ENCODE measurements around the gene RAPGEF5.
A peak's percentile ranks its signal among the peaks of the same experiment; 100 is the strongest.

Gene RAPGEF5

DNA sequence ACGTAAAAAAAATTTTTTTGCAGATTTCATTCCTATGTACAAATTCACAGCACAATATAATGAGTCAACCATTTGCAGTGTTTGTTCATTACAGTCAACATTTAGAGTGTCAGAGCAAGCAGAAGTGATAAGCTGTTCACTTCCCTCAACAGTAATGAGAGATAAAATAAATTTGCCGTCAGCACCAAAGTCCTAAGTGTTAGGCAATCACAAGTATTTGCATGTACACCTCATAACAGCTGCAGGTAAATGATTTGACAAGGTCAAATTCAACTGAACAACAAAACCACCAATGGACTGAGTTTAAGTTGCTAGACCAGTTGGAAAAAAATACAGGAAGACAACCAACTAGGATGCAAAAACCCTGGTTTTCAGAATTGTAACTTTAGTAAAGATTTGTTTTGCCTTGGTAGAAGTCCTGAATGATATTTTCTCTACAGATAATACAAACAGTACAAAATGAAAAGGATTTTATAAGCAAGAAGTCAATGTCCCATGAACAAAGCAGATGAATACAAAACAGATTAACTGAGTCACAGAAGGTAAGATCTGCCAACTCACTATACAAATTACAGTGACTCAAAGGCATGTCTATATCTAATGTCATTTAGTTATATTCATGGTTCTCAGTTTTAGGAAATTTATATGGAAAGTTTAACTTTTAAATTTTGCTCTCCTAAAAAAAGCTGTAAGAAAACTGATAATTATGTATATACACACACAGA is 10.4 kb downstream of the RAPGEF5 start:
- DNase-seq: peak; percentile 69

DNA sequence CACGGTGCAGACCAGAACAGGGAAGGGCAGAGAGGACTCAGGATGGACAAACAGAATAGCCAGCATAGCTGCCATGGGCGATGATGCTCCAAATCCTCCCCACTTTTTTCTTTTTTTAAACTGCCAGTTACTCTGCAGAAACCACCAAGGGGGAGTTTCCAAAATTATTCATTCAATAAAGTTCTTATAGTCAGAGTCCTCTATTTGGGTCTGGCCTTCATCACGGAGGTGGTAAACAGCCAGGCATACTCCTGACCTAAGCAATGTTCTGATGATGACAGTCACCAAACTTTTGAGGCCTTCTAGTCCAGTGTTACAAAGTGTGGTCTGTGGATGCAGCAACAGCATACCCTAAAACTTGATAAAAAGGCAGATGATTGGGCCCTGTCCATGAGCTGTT is 12.3 kb downstream of the RAPGEF5 start:
- DNase-seq: no peak

DNA sequence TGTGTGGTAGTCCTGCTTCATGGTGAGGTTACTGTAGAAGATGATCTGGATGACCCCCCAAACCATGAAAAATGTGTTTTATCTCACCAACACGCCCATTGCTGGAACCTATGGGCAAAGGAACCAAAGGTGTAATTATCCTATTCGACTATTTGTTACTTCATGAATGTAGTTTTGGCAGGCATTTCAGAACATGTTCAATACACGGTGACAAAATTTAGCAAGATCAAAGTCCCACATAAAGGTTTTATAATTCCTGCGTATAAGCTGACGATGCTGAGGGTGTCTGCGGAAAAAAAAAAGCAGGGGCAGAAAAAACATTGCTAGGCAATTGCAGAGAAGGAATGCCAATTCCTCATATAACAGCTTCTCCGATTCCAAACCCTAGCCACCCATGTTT is 13.3 kb downstream of the RAPGEF5 start:
- DNase-seq: no peak

DNA sequence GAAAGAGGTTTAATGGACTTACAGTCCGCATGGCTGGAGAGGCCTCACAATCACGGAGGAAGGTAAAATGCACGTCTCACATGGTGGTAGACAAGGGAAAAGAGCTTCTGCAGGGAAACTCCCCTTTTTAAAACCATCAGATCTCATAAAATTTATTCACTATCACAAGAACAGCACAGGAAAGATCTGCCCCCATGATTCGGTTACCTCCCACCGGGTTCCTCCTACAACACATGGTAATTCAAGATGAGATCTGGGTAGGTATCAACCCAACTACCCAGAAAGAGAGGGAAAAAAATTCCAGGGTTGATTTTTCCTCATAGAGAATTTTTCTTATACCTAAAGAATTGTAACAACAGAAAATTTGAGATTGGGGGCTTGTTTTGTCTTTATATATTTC is 13.9 kb downstream of the RAPGEF5 start:
- DNase-seq: no peak

DNA sequence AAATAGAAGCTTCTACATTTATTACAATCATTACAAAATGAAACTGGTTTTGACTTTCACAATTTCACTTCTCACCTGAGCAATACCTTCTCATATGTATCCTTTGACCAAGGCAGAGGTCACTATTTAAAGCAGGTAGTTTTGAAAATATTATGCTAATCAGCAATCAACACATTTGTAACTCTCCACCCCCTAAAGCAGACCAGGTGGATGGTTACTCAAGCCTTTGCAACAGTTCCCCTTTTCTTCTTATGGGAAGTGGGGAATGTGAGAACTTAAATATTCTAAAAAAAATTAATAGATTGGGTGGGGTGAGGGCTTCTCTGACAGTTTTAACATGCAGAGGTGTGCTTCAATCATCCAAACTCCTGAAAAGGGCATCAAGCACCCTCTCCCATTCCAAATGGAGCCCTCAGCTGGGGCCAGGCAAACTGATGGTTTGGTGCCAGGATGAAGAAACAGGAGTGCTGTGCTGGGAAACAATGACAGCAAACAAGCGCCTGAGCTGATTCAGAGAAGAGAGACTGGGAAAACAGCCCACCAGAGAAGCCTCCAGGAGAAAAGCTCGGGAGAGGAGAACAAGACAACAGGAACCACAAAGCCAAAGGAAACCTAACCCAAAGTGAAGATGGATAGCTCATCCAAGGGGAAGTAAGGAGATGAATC is 17.1 kb downstream of the RAPGEF5 start:
- DNase-seq: no peak

DNA sequence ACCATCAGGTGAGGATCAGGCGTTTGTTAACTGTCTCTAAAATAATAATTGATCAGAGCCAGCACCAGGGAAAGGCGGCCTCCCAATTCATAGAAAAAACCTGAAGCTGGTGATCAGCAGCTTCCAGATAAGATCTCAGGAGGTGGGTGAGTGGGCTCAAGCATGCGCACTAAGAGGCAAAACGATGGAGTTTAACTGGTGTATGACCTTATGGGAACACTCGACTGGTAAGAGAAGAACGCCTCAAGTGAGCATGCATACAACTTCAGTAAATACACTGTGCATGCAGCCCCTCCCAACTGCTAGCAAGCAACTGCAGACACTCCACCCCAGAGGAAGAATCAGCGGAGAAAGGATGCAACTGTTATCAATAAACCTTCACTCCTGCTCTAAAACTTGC is 18.1 kb downstream of the RAPGEF5 start:
- peak; percentile 44 for DNase-seq

DNA sequence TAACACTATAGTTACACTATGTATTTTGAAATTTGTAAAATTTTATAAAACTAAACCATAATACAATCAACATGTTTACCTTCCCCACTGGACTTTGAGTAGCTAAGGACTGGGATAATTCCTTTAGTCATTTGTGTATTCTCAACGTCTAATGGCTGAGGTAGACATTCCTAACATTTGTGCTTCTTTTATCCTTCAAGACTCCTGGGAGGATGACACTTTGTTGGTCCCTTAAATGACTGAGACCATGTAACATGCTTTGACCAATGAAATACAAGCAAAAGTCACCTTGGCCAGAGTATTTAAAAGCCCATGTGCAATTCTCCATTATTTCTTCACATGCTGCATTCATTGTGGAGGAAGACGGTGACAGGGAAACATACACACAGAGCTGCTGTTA is 18.5 kb downstream of the RAPGEF5 start:
- no peak for DNase-seq

DNA sequence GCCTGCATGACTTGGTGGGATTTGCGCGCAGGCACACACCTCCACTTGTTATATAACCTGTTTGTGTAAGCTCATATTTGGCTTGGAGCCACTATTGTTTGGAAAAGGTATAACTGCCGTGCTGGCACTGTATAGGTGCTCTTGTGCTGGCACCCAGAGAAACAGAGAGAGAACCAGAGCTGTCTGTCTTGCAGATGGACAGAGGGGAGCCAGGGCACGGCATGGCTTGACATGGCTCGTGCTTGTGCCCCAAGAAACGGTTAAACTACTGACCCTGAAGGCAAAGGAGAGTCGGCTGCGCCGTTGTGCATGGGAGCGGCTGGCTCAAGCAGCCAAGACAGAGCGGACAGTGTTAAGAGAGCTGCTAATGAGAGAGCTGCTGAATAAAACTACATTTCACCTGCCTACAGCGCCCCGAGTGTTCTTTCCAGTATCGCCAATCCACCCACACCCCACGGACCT is 23.2 kb downstream of the RAPGEF5 start:
- peak; percentile 89 for DNase-seq

DNA sequence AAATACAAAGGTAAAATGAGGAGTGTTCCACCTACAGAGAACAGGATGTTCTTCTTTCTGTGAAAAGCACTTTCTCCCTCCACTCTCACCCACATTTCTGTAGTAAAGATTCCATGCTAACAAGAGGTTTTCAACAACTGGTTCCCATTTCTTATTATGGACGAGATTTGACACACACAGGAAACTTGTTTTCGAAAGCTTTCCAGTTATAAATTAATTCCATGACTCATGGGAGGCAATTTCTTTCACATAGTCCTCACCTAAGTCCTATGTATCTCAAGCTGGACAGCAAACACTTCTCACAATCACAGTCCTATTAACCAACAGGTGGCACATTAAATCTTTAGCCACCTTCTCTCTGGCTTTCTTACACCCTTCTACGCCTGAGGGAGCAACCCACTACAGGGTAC is 24.5 kb downstream of the RAPGEF5 start:
- no peak for DNase-seq

DNA sequence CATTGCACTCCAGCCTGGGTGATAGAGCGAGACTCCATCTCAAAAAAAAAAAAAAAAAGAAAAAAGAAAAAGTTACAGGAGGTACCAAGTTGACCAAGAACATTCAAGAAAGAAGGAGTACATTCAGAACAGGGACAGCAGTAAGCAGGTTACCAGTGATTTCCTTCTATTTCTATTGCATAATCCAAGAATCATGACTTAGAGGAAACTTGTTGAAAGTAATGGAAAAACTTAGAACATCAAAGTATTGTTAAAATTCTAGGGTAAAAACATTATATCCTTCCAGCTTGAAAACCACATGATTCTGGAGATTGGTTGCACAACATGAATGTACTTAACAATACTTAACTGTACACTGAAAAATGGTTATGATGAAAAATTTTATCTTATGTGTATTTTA is 25.2 kb downstream of the RAPGEF5 start:
- no peak for DNase-seq

DNA sequence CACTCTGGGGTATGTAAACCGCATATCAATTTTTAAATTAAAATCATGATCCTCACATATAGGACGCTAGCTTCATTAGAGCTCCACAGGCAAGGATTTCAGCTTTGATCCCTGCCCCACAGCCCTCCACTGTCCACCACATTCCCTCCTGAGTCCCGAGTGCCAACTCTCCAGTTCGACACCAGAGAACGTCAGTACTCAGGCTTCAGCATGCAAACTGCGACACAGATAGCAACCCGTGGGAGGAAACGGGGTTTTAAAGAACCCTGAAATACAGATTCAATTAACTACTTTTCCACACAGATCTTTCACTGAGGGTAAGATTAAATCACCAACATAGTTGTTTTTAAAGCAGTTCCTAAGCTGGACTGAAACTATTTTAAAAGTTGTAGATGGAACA is 26.1 kb downstream of the RAPGEF5 start:
- DNase-seq: no peak

DNA sequence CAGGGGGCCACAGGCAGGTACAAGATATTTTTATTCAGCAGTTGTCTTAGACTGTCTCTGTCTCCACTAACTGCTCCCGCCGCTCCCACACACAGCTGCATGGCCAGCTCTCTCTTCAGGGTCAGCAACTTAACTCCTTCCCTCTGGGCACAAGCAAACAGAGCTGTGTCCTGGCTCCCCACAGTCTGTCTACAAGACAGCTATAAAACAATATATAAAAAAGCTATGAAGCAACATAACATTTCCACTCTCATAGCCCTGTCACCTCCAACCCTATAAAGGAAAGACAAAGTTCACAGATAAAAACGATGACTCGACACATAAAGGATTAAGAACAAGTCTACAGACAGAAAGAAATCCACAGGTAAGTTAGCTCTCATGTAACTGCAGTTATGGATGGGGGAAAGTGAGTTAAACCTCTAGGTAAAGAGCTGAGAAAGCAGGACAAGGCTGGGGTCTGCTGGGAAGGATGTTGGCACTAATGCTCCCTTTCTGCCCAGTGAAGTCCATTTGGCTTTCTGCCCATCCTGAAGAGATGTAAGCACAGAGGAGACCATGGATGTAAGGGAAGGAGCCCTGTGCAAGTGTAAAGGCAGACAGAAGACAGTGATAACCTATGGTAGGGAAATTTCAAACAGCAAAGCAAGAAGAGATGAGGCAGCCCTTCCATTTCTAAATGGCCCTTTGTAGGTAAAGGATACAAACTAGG is 27.0 kb downstream of the RAPGEF5 start:
- DNase-seq: peak; percentile 30

DNA sequence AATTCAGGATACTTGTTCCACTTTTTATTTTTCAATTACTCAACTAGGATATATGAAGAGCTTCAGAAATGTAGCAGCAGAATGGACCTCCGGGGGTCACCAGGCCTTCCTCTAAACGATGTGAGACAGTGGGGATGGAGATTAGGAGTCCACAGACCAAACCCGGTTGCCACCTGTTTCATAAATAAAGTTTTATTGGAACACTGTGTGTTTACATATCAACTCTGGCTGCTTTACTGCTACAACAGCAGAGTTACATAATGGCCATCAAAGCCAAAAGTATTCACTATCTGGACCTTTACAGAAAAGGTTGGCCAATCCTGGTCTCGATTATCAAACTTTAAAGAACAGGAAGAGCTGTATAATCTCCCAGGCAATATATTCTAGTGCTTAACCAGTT is 30.8 kb downstream of the RAPGEF5 start:
- DNase-seq: no peak

DNA sequence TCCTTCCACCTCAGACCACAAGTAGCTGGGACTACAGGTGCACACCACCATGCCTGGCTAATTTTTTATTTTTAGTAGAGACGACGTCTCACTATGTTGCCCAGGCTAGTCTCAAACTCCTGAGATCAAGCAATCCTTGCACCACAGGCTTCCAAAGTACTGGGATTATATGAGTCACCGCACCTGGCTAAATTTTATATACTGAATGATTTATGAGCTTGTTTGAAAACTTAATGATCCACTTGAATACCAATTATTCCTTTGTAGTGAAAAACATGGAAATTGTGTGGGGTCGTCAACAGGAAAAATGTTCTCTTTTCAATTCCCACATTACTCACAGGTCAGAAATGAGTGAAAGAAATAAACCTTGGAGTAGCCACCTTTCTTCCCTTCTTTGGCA is 31.3 kb downstream of the RAPGEF5 start:
- DNase-seq: no peak

DNA sequence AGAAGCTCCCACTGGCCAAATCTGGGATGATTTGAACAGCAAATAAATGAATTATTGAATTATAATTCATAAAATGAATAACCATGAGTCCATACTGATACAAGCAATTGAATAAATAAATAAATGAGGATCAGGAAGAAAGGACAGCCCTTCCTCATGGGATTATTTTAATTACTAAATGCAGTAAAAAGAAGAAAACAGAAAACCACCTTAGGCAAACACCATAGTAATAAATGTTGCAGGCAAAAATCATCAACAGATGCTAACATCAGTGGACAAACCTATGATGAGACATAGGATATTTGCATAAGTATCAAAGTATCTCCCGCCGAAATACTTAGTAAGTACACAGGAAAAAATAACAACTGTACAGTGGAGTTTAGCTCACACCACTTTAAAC is 33.2 kb downstream of the RAPGEF5 start:
- DNase-seq: no peak

DNA sequence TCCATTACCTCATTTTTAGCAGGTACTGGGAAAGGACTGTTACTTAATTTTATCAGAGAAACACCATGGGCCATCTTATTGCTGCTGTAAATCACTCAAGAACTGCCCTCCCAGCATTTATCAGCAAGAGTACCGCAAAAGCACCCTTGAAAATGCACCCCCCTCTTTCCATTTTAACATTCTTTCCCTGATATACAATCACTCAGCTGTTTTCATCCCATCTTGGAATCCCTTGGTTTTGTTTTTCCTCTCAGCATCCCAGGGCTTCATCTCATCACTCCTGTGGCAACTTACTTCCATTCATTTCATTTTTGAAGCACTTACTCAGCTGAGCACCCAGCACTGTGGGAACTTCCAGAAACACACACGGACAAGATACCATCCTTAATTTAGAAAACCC is 36.5 kb downstream of the RAPGEF5 start:
- DNase-seq: no peak

DNA sequence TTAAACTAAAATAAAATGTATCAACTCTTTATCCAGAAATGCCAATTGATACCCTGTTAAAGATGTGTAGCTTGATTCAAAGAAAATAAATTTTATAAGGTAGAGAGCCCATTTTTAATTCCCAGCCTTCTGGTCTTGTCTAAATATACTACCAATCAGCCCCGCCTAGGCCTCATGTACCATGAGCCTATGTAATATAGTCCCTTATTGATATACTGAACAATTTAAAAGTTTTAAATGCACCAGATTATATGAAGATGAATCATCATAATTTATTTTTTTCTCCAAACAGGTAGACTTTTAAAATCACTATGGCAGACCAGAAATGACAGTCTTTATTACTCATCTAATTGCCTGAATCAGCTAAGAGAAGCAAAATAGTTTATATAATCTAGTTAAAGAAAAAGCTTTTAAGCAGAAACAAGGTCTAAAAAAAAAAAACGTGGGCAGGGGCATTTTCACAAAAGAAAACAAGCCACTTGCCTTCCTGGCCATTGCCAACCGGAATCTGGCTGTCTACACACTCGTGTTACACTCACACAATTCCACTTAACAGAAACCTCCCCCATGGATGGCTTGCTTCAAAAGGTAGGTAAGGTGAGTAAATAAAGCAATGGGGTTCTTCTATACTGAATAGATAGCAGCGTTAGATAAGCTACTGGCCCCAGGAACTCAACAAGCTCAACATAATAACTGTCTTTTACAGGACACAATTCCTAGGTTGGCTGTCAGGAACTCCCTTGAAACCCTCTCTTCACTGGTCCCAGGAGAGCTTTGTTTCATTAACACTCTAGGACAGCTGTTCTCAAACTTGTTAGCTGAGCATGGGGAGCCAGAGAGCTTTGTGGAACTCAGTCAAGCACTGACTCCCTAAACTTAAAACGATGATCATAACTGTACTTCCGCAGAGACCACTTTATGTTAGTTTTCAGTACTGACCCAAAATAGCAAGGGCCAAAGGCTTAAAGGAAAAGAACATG is 37.2 kb downstream of the RAPGEF5 start:
- peak; percentile 98 for DNase-seq

DNA sequence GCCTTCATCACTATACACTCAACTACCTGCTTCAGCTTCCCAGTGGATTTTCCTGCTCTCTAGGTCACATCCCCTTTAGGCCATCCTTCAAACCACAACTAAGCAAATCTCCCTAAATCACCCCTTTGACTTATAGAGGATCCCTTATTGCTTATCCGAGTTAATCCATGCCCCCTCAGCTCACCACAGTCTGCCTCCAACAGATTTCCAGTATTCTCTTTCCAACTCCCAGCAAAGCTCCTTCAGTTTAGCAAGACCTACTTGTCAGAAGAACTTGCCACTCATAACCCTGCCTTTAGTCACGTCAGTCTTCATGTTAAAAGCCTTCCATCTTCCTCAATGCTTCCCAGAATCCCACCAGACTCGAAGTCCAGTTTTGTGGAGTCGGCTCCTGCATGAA is 38.6 kb downstream of the RAPGEF5 start:
- DNase-seq: no peak

DNA sequence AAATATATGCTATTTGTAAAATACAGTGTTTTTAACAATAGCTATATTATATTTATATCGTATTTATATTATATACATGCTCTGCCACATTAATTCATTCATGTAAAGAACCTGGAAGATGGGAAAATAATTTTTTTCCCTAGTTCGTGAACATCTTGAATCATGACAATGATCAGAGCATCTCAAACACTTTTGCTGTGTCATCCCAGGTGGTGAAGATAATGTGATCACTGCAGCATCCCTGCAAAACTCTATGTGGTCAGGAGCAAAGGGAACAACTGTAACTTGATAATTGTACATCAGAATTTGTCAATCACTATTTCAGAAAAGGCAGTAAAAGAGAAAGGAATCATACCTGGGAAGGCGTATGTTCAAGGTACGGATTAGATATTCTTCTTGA is 39.3 kb downstream of the RAPGEF5 start:
- no peak for DNase-seq

DNA sequence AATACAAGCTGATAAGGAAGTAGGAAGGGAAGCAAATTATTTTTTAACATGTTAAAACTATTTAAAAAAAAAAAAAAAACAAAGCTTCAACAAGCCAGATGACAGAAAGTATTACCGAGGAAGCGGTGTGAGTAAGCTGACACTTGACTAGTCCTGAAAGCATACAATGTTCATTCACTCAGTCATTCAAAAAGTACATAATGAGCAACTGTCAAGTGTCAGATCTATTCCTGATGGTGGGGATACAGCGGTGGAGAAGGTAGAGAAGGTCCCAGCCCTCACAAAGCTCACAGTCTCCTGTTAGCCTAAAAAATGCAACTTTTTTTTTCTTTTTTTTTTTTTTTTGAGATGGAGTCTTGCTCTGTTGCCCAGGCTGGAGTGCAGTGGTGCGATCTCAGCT is 40.0 kb downstream of the RAPGEF5 start:
- DNase-seq: no peak

DNA sequence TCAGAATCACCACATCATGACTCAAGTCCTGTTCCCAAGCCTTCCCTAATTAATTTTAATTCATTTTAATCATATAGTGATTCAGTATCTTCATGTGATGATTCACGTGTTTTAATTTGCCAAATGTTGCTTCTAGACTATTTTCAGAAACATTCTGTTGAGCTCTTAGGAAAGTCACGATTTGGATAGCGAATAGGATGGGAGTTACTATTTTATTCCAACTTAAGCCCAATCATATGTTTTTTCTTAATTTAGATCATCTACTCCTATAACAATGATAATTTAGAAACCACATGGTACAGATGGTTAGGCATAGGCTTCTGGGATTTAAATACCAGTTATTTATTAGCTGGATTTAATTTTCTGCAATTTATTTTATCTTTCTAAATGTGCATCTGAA is 49.1 kb downstream of the RAPGEF5 start:
- DNase-seq: no peak

DNA sequence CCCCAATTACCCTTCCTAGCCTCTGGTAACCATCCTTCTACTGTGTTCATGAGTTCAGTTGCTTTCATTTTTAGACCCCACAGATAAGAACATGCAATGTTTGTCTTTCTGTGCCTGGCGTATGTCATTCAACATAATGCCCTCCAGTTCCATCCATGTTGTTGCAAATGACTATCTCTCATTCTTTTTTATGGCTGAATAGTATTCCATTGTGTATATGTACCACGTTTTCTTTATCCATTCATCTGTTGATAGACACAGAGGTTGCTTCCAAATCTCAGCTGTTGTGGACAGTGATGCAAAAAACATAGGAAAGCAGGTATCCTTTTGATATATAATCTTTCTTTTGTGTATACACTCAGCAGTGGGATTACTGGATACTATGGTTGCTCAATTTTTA is 51.2 kb downstream of the RAPGEF5 start:
- DNase-seq: no peak

DNA sequence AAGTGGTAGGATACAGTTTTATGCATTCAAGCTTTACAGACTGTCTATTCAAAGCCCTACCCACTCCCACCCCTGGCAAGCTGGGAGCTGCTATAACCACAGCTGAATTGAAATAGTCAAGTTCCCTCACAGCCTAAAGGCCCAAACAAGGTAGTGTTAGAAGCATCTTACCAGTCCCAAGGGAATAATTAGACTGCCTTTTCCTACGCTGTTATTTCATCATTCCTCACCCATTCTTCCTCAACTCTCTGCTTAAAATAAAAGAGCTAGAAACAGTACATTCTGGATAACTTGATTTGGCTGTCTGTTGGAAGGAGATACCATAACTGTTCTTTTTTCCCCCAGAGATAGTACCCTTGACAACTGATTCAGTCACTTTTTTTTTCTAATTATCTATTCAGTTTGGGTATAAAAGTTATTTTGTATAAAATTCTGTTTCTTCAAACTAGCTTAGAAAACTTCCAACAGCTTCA is 54.0 kb downstream of the RAPGEF5 start:
- no peak for DNase-seq
